Dendritic cell treated with granulocyte-macrophage colony-stimulating factor and Interleukin-4, amounts not matched to agents 40 ng/mL and 50 ng/mL, for 4 days (primary cell): Measurements from ENCODE around the gene TMEM132E.

Experiments used
- H3K27ac Mint-ChIP-seq: one replicate; pipeline ENCODE4 v1.8.0; 2022; ENCODE audit warnings: mild to moderate bottlenecking, mixed read lengths
- H3K27me3 Mint-ChIP-seq: one replicate; pipeline ENCODE4 v1.8.0; 2022; ENCODE audit warnings: mild to moderate bottlenecking, mixed read lengths
- H3K36me3 Mint-ChIP-seq: one replicate; pipeline ENCODE4 v1.8.0; 2022; ENCODE audit warnings: low read depth, mixed read lengths
- H3K4me1 Mint-ChIP-seq: one replicate; pipeline ENCODE4 v1.8.0; 2022; ENCODE audit warnings: low read depth, mixed read lengths
- H3K4me3 Mint-ChIP-seq: one replicate; pipeline ENCODE4 v1.8.0; 2022; ENCODE audit warnings: mild to moderate bottlenecking, moderate library complexity, mixed read lengths
- H3K9me3 Mint-ChIP-seq: one replicate; pipeline ENCODE4 v1.8.0; 2022; ENCODE audit warnings: mixed read lengths
- intact Hi-C: fragments of 100-400 bp; cut with micrococcal nuclease; formaldehyde crosslinking; loops from one replicate; pipeline ENCODE4 v1.15.0; 2022

The TMEM132E gene

DNA sequence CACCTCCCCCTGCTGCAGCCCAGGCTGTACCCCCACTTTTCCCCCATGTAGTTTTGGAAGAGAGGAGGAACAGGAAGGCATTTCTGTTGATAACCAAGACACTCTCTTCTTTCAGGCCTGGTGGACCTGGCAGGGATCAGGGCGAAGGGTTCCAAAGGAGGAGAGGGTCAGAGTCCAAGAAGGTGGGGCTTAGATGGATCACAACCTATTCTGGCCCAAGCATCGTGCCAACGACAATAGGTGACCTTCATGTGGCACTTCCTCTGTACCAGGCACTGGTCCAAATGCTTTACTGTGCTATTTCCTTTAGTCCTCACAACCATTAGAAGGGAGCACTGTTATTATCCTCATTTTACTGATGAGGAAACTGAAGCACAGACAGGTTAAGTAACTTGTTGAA lies 84.3 kb downstream of the TMEM132E start:
- Mint-ChIP-seq H3K9me3 (no peaks in the 10 kb centered on the region), H3K27ac (no peak overlapping the region), H3K27me3 (peaks cover 18% of the 10 kb centered on the region)

DNA sequence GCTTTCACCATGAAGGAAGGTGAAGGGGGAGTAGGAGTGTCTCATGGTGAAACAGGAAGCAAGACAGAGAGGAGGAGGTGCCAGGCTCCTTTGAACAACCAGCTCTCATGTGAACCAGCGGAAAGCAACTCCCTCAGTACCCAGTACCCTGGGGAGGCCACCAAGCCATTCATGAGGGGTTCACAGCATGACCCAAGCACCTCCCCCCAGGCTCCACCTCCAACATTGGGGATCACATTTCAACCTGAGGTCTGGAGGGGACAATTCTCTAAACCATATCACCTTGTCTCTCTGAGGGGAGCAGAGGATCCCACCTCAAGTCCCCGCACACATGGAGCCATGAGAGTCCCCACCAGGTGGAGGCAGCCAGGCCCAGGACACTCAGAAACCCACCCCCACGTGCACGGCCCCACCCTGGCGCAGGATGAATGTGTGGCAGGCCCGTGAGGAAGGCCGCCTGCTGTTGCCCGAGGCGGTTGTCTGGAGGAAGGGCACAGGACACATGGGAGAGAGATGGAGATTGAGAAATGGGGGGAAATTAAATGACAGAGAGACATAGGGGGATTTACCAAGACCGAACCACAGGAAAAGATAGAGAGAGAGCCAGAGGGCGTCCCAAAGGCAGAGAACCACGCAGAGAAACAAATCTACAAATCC lies 85.9 kb downstream of the TMEM132E start:
- Mint-ChIP-seq H3K27me3 (peaks cover 16% of the 10 kb centered on the region), H3K4me3 (no peak overlapping the region), H3K27ac (no peak overlapping the region)

More for the DNA sequence above, 84.3 kb downstream of the TMEM132E start:
- H3K4me1 Mint-ChIP-seq = no peaks in the 10 kb centered on the region
- H3K4me3 Mint-ChIP-seq = no peak overlapping the region
- H3K36me3 Mint-ChIP-seq = no peaks in the 10 kb centered on the region
- intact Hi-C loops = no loop called here

DNA sequence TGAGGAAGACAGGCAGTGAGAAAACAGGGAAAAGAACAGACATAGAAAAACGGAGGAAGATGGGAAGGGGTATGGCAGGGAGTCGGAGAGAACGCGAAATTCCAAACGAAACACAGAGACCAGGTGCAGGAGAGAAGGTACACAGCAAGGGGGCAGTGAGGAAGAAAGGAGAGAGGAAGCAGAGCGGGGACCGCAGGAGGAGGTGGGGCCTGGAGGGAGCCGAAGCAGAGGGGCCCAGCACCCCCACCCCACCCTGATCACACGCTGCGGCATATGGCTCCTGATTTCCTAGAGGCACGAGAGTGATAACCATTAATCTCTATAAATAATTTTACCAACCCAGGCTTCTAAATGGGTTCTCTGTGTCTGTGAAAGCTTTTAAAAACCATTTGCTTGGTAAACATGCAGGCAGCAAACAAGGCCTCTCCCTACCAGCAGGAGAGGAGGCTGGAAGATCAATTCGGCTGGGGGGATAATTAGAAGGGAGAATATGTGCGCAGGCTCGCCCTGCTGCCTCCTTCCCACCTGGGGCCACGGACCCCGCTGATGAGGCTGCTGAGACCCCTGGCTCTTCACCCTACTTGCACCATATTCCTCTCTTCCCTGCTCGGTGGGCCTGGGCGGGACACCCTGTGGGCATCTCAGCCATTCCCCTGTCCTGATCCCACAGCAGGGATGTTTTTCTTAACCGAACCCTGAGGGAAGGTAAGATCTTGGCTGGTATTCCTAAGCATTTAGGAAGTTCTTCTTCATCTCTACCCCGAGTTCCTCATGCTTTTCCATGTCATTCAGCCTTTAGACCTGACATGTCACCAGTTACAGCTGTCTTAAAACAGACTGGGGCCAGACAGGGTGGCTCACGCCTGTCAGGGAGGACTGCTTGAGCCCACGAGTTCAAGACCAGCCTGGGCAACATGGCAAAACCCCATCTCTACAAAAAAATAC lies 86.7 kb downstream of the TMEM132E start:
- intact Hi-C loops = no loop called here
- H3K9me3 Mint-ChIP-seq = no peaks in the 10 kb centered on the region
- no peak overlapping the region for H3K4me3 Mint-ChIP-seq
- H3K36me3 Mint-ChIP-seq = no peaks in the 10 kb centered on the region
- peaks cover 18% of the 10 kb centered on the region for H3K27me3 Mint-ChIP-seq
- no peak overlapping the region for H3K27ac Mint-ChIP-seq
- no peaks in the 10 kb centered on the region for H3K4me1 Mint-ChIP-seq

More for the DNA sequence above, 85.9 kb downstream of the TMEM132E start:
- no peaks in the 10 kb centered on the region for H3K36me3 Mint-ChIP-seq
- no peaks in the 10 kb centered on the region for H3K9me3 Mint-ChIP-seq
- intact Hi-C loops = no loop called here
- no peaks in the 10 kb centered on the region for H3K4me1 Mint-ChIP-seq

DNA sequence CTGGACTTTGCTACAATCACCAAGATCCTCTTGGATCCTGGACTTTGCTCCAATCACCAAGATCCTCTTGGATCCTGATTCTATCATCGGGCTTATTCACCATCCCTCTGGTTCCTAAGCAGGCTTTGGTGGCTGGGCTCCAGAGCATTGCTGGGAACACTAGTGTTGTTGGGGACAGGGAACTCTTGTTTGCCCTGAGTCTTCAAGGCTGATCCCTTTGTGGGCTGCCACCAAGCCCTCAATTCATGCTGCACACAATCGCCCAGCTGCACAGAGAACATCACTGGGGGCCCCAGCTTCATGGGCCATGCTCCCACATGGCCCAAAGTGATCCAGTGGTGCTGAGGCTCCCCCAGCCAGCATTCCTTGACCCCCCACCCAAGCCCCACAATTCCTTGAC lies 88.3 kb downstream of the TMEM132E start:
- no peak overlapping the region for H3K27ac Mint-ChIP-seq
- H3K9me3 Mint-ChIP-seq = no peaks in the 10 kb centered on the region
- intact Hi-C loops = no loop called here

DNA sequence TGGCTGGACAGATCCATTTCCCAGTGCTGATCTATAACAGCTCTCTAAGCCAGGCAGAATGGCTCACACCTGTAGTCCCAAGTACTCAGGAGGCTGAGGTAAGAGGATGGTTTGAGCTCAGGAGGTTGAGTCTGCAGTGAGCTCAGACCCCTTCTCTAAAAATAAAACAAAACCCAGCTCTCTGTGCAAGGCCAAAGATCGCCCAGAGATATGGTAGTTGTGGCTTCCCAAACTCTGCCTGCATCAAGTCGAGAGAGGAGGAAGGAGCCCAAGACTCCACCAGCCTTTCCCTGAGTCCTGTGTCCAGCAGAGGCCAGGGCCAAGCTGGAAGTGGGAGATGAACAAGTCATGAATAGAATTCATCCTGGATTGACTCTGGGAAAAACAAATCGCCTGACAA lies 88.8 kb downstream of the TMEM132E start:
- Mint-ChIP-seq H3K27ac (no peak overlapping the region), H3K9me3 (no peaks in the 10 kb centered on the region), H3K27me3 (peaks cover 18% of the 10 kb centered on the region), H3K36me3 (no peaks in the 10 kb centered on the region), H3K4me1 (no peaks in the 10 kb centered on the region), H3K4me3 (no peak overlapping the region)
- intact Hi-C loops = no loop called here

More for the DNA sequence above, 88.3 kb downstream of the TMEM132E start:
- Mint-ChIP-seq H3K36me3 (no peaks in the 10 kb centered on the region), H3K4me1 (no peaks in the 10 kb centered on the region), H3K27me3 (peaks cover 18% of the 10 kb centered on the region), H3K4me3 (no peak overlapping the region)

DNA sequence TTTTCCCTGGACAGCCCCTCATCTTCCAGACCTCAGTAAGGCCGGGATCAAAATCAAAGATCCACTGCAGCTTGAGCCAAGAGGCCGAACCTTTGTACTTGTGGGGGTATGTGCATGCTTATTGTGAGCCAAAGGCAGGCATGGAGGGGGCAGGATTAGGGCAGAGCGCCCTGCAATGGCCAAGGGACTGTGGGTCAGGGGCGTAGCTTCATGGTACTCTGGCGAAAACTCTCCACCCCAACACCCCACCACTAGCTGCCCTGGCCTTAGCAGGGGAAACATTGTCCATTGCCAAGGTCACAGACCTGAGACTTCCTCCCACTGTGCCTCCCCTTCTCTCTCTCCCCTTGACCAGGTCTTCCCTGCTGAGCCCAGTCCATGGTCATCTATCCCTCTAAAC lies 90.1 kb downstream of the TMEM132E start:
- Mint-ChIP-seq H3K27ac (no peak overlapping the region), H3K4me3 (no peak overlapping the region), H3K4me1 (no peaks in the 10 kb centered on the region), H3K9me3 (no peaks in the 10 kb centered on the region), H3K36me3 (no peaks in the 10 kb centered on the region), H3K27me3 (peaks cover 19% of the 10 kb centered on the region)
- intact Hi-C loops = no loop called here

DNA sequence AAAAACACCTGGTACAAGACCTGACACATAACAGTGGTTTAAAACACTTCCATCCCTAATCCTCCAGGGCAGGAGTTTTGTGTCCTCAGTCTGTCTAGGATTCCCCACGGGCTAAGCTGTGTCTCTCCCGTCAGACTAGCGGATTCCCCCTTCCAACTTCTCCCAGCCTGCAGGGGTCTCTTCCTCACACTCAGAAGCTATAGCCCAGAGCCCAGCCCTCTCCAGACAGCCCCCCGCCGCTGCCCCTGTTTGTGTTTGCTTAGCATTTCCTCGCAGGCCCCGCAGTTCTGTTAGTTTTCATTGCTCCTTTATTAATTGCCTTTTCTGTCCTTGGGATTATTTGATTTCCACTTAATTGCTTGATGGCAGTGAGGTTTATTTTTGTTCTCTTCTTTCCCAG lies 91.2 kb downstream of the TMEM132E start:
- H3K36me3 Mint-ChIP-seq = no peaks in the 10 kb centered on the region
- no peak overlapping the region for H3K4me3 Mint-ChIP-seq
- intact Hi-C loops = no loop called here
- peaks cover 11% of the 10 kb centered on the region for H3K27me3 Mint-ChIP-seq
- no peaks in the 10 kb centered on the region for H3K4me1 Mint-ChIP-seq
- no peaks in the 10 kb centered on the region for H3K9me3 Mint-ChIP-seq
- H3K27ac Mint-ChIP-seq = no peak overlapping the region

DNA sequence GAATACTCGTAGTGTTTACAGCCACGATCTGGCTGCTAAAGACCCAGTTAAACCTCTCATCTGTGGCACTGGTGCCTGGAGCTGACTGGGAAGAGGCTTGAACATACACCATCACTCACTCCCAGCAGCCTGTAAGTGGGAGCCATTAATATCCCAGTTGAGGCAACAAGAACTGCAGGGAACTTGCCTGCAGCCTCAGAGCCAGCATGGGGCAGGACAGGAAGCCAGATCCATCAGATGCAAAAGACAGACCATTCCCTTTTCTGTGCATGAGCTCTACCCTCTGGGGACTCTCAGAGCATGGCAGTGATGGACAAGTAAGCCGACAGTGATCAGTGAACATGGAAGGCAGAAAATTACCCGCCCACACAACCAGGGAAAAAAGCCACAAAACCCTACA lies 91.8 kb downstream of the TMEM132E start:
- no peaks in the 10 kb centered on the region for H3K4me1 Mint-ChIP-seq
- H3K27ac Mint-ChIP-seq = no peak overlapping the region
- peaks cover 9% of the 10 kb centered on the region for H3K27me3 Mint-ChIP-seq
- H3K9me3 Mint-ChIP-seq = no peaks in the 10 kb centered on the region
- H3K4me3 Mint-ChIP-seq = no peak overlapping the region
- intact Hi-C loops = no loop called here
- no peaks in the 10 kb centered on the region for H3K36me3 Mint-ChIP-seq

DNA sequence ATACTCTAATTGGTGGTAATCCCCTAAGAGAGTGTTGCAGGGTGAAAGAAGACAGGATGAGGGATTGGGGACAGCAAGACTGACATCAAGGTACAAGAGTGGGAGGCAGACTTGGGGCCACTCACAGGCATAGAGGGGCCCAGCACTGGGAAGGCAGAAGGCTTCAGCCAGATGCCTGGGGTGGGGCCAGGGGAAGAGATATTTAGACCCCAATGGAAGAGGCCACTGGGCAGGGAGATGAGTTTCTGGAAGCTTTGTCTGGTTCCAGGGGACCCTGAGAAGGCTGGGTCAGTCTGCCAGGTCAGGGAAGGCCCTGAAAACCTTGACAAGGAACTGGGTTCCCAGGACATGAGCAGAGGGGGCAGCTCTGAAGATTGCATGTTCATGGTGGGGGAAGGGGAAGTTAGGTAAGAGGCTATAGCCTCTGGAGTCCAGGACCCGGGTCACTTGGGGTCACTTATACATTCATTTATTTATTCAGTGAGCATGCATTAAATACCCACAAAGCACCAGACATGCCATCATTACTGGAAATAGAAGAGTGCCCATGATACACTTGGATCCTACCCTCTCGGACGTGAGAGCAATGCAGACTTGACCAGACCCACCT lies 92.9 kb downstream of the TMEM132E start:
- Mint-ChIP-seq H3K36me3 (no peaks in the 10 kb centered on the region), H3K4me1 (no peaks in the 10 kb centered on the region), H3K27ac (no peak overlapping the region), H3K27me3 (peaks cover 8% of the 10 kb centered on the region), H3K9me3 (no peaks in the 10 kb centered on the region), H3K4me3 (no peak overlapping the region)
- intact Hi-C loops = no loop called here

DNA sequence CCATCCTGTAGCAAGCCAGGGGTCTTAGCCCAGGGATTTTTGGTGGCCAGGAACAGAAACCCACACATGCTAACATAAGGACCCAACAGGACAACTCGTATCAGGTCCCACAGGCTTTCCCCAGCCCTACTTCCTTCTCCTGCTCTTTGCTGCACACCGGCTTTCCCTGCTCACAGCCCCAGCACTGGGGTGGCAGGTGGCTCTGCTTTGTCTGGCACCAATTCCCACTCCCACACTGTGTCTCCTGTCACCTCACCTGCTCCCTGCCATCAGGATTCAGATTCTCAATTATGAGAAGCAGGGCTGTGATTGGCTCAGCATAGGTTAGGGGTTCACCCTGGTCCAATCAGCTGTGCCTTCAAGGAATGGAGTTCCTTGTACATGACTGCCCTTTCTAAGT lies 94.1 kb downstream of the TMEM132E start:
- H3K27ac Mint-ChIP-seq = no peak overlapping the region
- H3K27me3 Mint-ChIP-seq = peaks cover 8% of the 10 kb centered on the region
- H3K4me1 Mint-ChIP-seq = no peaks in the 10 kb centered on the region
- no peaks in the 10 kb centered on the region for H3K9me3 Mint-ChIP-seq
- H3K36me3 Mint-ChIP-seq = no peaks in the 10 kb centered on the region
- intact Hi-C loops = no loop called here
- H3K4me3 Mint-ChIP-seq = no peak overlapping the region

DNA sequence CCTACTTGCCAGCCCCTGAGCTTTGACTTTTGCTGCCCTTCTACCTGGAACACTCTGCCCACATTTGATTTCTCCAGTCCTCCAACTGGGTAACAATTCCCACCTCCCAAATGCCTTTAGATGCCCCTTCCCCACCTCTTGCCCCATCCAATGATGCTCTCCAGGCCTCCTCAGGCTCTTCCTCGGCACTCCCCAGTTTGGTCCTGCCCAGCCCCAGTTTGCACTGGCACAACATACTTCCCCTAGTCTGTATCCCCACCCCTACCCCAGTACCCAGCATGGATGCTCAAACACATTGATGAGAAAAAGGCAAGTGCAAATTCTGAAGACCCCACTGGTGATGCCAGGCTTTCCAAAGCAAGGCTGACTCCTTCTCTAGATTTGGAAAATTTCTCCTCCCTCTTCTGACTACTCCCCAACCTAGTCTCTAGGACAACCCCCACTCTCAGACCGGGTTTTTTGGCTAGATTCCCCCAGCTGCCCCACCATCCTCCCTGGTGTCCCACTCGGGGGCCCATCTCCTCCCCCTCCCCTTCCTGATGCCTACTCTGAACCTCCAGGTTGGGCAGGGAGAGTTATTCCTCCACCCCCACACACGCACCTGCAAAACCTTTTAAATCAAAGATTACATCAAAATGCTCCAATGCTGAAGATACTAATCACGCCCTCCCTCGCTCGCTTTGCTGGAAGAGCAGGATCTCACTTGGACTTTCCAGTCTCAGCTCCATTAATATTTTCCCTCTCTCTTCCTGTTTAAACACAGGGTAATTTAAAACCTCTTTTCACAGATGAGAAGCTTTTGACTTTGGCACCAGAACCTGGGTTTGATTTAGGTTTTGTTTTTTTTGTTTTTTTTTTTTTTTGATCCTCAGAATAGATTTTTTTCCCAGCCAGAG lies 94.9 kb downstream of the TMEM132E start:
- no peaks in the 10 kb centered on the region for H3K9me3 Mint-ChIP-seq
- no peak overlapping the region for H3K27ac Mint-ChIP-seq
- peaks cover 10% of the 10 kb centered on the region for H3K27me3 Mint-ChIP-seq
- H3K4me3 Mint-ChIP-seq = no peak overlapping the region
- intact Hi-C loops = no loop called here
- H3K4me1 Mint-ChIP-seq = no peaks in the 10 kb centered on the region
- H3K36me3 Mint-ChIP-seq = no peaks in the 10 kb centered on the region

DNA sequence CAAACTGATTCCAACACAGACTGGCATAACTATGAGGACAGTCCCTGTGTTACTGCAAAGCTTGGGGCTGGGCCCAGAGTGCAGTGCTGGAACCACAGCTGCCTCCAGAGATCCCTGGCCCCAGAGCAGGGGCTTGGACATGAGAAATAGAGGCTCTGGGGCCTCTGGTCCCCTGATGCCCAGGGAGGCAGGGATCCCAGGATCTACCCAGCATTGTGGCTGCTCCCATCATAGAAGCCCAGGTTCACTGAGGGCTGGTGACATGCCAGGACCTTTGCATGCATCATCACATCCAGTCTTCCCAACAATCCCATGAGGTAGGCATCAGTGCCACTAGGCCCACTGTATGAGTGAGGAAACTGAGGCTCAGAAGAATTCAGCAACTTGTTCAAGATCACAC lies 95.8 kb downstream of the TMEM132E start:
- Mint-ChIP-seq H3K9me3 (no peaks in the 10 kb centered on the region), H3K4me1 (no peaks in the 10 kb centered on the region), H3K27ac (no peak overlapping the region), H3K4me3 (no peak overlapping the region), H3K27me3 (peaks cover 10% of the 10 kb centered on the region), H3K36me3 (no peaks in the 10 kb centered on the region)
- intact Hi-C loops = no loop called here

DNA sequence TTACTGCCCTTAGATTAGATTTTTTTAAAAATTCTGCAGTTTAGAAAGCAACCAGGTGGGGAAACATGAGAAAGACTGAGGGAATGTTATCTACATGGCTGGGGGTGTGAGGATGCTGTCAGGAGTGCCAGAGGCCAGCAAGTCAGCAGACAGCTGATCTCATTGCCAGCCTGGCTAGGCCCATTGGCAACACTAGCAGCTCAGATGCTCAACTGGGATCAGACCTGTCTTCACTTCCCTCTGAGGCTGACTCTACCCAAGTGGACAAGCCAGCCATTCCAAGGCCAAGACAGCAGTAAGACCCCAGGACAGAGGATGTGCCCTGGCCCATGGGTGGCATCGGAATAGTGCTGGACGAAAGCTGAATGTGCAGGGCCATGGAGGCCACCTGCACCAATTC lies 96.2 kb downstream of the TMEM132E start:
- no peaks in the 10 kb centered on the region for H3K4me1 Mint-ChIP-seq
- H3K27ac Mint-ChIP-seq = no peak overlapping the region
- no peaks in the 10 kb centered on the region for H3K36me3 Mint-ChIP-seq
- intact Hi-C loops = no loop called here
- peaks cover 12% of the 10 kb centered on the region for H3K27me3 Mint-ChIP-seq
- H3K4me3 Mint-ChIP-seq = no peak overlapping the region
- no peaks in the 10 kb centered on the region for H3K9me3 Mint-ChIP-seq
